Kasumi-1 (cell line): ENCODE results near the gene NELL2.
A peak's percentile ranks its signal among the peaks of the same experiment; 100 is the strongest.
"Not testable (repeated sequence)": the region's sequence is repeated elsewhere in the genome, so short reads cannot be mapped to it uniquely, and the experiment has no call there.

Experiments
- DNase-seq, 2 experiments: peaks; one replicate each; lab custom pipeline; 2025; lab: John Stamatoyannopoulos, UW

The NELL2 gene

DNA sequence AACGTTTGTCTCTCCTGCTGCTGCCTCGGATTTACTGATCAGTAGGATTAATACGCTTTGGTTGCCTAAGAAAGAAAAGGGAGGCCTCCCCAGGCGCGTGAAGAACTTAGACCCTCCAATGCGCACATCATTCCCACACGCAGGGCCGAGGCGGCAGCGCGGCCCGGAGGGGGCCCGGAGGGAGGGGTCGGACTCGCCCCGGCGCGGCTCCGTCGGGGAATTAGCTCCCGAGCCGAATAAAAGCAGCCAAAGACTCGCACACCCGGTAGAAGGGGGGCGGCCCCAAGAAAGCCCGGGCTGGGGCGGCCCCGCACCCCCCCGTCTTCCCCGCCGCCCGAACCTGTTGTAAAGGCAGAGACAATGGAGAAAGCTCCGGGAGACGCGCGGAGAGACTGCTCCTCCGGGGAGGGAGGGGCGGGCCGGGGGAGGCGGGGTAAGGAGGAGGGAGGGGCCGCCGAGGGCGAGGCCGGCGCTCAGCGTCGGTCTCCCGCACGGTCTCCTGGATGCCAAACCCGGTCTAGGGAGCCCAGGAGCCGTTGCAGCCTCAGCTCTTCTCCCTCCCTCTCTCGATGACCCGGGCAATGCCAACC, at the start of gene NELL2:
Gene NELL2, minus strand, starts transcription at position 362 of the 590 bp plus-strand sequence. CDS start 446 bp downstream, outside the sequence.
- DNase-seq: no peak

DNA sequence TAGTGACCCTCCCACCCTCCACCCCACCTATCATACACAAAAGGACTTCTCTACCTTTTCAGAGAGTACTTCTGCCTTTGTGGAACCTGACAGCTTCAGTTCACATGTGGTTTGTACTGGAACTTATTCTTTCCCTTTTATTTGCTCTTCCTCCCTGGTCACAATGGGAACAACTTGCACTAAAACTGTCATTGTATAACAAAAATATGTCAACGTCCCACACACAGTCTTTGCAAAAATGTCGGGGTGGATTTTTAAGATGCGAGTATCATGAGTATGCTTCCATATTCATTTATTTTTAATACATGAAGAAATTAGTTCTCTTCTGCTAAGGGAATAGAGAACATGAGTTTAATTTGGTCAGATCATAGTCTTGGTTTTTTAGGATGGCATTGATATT, 45.6 kb upstream of the NELL2 start:
- DNase-seq: no peak

DNA sequence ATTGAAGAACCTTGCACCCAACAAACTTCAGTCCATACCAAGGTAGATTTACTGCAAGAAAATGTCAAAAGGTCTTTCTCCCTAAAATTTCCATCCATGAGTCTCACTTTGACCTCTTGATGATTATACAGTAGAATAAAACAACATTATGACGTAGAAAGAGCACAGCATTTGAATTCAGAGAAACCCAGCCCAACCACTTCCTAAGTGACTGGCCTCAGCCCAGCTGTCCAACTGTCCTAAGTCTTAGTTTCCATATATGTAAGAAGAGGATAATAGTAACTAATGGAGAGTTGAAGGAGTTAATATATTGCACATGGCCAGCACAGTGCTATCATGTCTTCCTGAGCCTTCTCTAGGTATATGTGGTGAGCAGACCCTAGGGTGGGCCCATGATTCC, 41.0 kb upstream of the NELL2 start:
- no peak for DNase-seq

DNA sequence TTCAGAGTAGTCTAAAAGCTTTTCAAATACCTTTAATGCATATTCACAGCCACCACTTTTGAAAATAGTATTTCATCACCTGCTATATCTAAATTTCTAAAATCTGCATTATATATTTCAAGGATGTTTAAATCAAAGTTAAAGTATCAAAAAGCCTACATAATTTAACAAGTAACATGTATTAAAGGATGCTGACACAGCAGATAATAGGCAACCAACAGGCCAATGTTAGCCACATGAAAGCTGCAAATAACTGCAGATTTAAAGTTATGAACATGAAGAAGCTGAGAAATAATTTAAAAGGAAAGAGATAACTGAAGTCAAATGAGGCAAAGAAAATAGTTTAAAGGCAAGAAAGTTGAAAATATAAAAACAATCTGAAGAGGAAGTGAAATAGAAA, 39.8 kb upstream of the NELL2 start:
- no peak for DNase-seq

DNA sequence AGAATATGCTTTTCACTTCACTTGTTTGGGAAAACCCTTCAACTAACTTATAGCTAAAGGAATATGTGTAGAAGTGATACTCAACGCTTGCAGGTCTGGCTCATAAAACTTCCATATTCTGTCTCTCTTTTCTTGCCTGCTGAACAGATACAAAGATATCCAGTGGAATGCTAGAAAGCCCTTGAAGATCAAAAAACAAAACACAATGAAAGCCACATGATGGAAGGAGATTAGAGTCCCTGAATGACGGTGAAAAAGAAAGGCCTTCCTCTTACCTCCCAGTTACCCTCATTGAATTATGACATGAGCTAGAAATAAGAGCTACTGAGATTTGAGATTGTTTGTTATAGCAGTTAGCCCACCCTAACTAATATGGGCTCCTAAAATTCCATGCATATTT, 28.2 kb upstream of the NELL2 start:
- no peak for DNase-seq

DNA sequence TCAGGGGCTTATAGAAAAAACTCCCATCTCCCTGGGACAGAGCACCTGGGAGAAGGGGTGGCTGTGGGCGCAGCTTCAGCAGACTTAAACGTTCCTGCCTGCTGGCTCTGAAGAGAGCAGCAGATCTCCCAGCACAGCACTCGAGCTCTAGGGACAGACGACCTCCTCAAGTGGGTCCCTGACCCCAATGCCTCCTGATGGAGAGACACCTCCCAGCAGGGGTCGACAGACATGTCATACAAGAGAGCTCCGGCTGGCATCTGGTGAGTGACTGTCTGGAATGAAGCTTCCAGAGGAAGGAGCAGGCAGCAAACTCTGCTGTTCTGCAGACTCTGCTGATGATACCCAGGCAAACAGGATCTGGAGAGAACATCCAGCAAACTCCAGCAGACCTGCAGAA, 22.0 kb upstream of the NELL2 start:
- DNase-seq: not testable (repeated sequence)

DNA sequence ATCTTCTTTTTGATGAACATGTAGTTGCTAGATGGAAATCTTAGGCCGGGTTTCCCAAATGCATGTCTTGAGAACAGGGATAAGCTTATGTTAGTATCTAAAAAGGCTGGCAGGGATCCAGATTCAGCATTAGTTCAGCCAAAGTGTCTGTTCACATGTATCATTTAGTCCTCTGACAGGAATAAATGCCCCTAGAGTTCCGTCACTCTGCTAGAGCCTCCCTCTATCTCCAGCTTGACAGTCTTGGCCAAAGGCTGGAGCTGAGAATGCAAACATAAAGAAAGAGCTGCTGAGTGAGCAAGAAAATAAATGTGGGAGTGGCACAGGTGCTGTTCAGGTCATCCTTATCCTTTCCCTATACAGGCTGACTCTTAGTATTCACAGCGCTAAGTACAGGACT, 13.8 kb upstream of the NELL2 start:
- DNase-seq: no peak

DNA sequence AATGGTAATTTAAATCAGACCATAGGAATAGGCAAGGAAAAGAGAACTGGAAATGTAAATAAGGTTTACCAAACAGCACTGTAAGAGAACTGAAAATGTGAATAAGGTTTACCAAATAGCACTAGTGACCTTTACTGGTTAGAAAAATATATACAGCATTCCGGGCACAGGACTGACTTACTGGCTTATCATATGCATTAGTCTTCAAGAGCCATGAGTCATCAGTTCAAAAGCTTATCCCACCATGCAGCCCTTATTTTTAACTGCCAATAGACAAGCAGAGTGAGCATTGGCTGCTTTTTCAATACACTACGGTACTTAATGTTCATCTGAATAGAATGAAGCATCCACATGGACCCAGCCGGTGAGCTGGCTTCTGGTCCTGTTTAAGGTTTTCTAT, 13.0 kb upstream of the NELL2 start:
- DNase-seq: no peak

- no peak for DNase-seq
These were observed 9.8 kb upstream of the NELL2 start for GRCh38 chr12:44885902-44886301.

DNA sequence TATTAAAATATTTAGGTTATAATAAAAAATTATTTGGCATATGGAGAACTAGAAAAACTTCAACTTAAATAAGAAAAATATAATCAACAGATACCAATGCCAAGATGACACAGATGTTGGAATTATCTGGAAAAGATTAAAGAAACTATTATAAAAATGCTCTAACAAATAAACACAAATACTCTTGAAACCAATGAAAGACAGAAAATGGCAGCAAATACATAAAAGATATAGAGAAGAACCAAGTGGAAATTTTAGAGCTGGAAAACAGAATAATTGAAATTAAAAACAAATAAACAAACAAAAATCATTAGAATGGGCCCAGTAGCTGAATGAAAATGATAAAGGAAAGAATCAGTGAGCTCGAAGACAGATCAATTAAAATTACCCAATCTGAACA, 5.1 kb upstream of the NELL2 start:
- DNase-seq: no peak

- no peak for DNase-seq
These were observed 662 bp upstream of the NELL2 start for GRCh38 chr12:44876544-44877410.

DNA sequence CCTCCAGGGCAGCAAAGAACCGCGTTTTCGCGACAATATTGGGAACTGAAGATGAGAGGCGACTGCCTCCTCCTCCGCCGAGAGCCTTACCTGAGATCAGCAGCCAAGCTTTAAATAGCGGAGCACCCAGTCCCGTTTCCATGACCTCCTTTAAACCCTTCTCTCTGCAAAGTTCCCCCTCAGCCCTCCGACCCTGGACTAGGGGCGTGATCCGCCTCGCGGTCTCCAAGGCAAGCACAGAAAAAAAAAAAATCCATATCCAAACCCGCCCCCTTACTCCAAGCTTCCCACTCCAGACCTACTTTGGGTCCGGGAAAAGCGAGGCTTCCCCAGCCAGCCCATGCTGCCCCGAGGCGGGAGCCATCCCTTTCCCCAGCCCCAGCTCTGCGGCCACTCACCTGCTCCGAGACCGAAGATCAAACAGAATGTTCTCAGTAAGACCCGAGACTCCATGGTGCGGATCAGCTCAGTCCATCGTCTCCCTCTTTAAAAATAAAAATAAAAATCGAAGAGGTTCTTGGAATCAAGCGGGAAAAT, 630 bp downstream of the NELL2 start:
- DNase-seq: no peak

DNA sequence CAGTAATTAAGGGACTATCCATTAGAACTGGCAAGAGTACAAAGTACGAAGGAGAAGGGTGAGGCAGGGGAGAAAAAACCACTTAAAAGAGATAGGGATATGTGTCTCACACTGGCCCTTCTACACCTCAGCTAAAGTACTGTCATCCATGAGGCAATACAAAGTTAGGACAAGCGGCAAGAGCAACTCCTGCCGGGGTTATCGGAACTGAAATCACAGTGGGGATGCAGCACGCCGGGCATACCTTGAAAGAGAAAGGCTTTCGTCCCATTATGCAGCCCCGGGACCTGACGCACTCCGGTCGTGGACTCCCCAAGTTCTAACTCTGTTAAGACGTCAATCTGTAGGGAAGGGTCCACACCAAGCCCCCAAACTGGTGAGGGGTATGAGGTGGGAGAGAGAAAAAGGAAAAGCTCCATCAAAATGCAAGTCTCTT, 1.1 kb downstream of the NELL2 start:
- DNase-seq: no peak

- peak; percentile 35 to 41 for DNase-seq
These were observed 2.2 kb downstream of the NELL2 start for GRCh38 chr12:44873898-44874297.

GRCh38 chr12:44869503-44869902, 6.6 kb downstream of the NELL2 start:
- no peak for DNase-seq

GRCh38 chr12:44863867-44864266, 12.2 kb downstream of the NELL2 start:
- DNase-seq: no peak

DNA sequence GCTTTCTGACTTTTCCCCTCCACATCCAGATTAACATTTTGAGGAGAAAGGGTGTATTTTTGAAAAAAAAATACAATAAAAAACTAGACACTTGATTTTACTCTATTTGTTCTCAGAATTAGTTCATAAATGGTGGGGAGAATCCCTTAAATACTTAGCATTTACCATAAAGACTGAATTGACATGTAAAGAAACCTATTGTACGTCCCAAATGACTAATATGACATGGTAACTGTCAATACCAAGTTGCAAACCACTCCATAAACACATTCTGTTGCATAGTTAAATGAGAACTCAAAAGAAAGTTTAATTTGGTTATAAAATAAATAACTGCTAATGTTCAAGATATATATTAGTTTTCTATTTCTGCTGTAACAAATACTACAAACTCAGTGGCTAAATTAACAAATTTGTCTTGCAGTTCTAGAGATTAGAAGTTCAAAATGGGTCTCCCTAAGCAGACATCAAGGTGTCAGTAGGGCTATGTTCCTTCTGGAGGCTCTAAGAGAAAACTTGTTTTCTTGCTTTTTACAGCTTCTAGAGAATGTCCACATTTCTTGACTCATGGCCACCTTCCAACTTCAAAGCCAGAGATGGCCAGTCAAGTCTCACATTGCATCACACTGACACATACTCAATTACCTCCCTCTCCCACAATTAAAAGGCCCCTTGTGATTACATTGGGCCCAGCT, 16.0 kb downstream of the NELL2 start:
- no peak for DNase-seq

- DNase-seq: no peak
These were observed 17.8 kb downstream of the NELL2 start for GRCh38 chr12:44858226-44858855.

- DNase-seq: no peak
These were observed 23.6 kb downstream of the NELL2 start for GRCh38 chr12:44852483-44852882.

GRCh38 chr12:44851586-44851985, 24.5 kb downstream of the NELL2 start:
- DNase-seq: no peak

DNA sequence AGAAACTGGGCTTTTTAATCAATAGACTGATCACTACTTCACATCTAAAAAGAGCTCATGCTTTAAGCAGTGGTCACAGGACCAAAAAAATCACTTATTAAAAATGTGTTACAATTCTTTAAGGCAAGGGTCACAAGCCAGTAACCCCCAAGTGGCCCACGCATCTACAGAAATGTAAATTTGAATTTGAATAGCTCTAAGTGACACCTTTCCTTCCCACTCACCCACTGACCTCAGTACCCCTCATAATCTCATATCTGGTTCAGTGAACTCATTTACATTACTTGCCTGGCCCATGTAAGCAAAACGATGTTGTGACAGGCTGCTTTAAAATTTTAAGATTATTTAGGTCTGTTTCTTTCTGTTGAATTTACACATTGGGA, 27.4 kb downstream of the NELL2 start:
- DNase-seq: no peak
